PC-3 (cell line): ENCODE data around the gene NUDT3.

ENCODE experiments used
- CTCF ChIP-seq: fragments of 300-600 bp; sonication (generic); conservative IDR thresholded peaks from 2 replicates; pipeline ENCODE4 v1.5.1; 2017; ENCODE audit warnings: antibody characterized with exemption, low read depth, mild to moderate bottlenecking, low read length
- EZH2 ChIP-seq: fragments of 300-600 bp; sonication (generic); IDR thresholded peaks from one replicate; pipeline ENCODE4 v1.6.1; 2017; ENCODE audit warnings: antibody characterized with exemption, mild to moderate bottlenecking, low read length; ENCODE audit not compliant: unreplicated experiment
- EZH2phosphoT487 ChIP-seq: fragments of 300-600 bp; sonication (generic); IDR thresholded peaks from 2 replicates; pipeline ENCODE4 v1.6.1; 2018; ENCODE audit warnings: mild to moderate bottlenecking, antibody characterized with exemption, low read length, borderline replicate concordance

- TF ChIP-seq CTCF (no peak), EZH2 (no peak), EZH2phosphoT487 (no peak)
Measured at GRCh38 chr6:34377984-34378383, 14.5 kb downstream of the NUDT3 start.
